ENCODE measurements around the gene RND2. TPM values are rescaled to one million over a fixed set of nuclear protein-coding genes. Genes with fewer than 3 reads are reported as not detected.
"Not testable (repeated sequence)": the region's sequence is repeated elsewhere in the genome, so short reads cannot be mapped to it uniquely, and the experiment has no call there.

The RND2 gene
- 1 to 10 TPM; 1.6 to 2.2 (median 1.9) TPM for polyA plus RNA-seq (ENCODE audit: insufficient read depth in 1 of 5, insufficient read length in 5 of 5, low replicate concordance in 1 of 5)
- long read RNA-seq, donor 1: 0 reads
- long read RNA-seq, donor 2, full-length matches to known transcripts: 1 of 1 reads
- long read RNA-seq, donor 2, partial matches to known transcripts: 0 of 1 reads
- long read RNA-seq, donor 2, other reads (novel, unspliced or antisense): 0 of 1 reads
- long read RNA-seq, donor 3: 0 reads
- long read RNA-seq, donor 4, full-length matches to known transcripts: 1 of 1 reads
- long read RNA-seq, donor 4, partial matches to known transcripts: 0 of 1 reads
- long read RNA-seq, donor 4, other reads (novel, unspliced or antisense): 0 of 1 reads
- long read RNA-seq, donor 5: 0 reads
- long read RNA-seq, donor 6, full-length matches to known transcripts: 1 of 1 reads
- long read RNA-seq, donor 6, partial matches to known transcripts: 0 of 1 reads
- long read RNA-seq, donor 6, other reads (novel, unspliced or antisense): 0 of 1 reads
- long read RNA-seq, donor 7, full-length matches to known transcripts: 1 of 1 reads
- long read RNA-seq, donor 7, partial matches to known transcripts: 0 of 1 reads
- long read RNA-seq, donor 7, other reads (novel, unspliced or antisense): 0 of 1 reads
- long read RNA-seq, donor 8: 0 reads

GRCh38 chr17:43024407-43025289, at the start of gene RND2:
Gene RND2, plus strand, starts transcription at chr17:43025231. Its CDS starts 117 bp downstream, at chr17:43025348.
- peak; percentile 87 to 91 for DNase-seq

- DNase-seq: no peak
These were observed 49.8 kb upstream of the RND2 start for GRCh38 chr17:42975265-42975664.

DNA sequence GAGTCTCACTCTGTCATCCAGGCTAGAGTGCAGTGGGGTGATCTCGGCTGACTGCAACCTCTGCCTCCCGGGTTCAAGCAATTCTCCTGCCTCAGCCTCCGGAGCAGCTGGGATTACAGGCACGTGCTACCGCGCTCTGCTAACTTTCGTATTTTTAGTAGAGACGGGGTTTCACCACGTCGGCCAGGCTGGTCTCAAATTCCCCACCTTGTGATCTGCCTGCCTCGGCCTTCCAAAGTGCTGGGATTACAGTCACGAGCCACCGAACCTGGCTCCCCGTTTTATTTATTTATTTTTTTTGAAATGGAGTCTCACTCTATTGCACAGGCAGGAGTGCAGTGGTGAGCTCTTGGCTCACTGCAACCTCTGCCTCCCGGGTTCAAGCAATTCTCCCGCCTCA, 49.3 kb upstream of the RND2 start:
- DNase-seq: not testable (repeated sequence)

DNA sequence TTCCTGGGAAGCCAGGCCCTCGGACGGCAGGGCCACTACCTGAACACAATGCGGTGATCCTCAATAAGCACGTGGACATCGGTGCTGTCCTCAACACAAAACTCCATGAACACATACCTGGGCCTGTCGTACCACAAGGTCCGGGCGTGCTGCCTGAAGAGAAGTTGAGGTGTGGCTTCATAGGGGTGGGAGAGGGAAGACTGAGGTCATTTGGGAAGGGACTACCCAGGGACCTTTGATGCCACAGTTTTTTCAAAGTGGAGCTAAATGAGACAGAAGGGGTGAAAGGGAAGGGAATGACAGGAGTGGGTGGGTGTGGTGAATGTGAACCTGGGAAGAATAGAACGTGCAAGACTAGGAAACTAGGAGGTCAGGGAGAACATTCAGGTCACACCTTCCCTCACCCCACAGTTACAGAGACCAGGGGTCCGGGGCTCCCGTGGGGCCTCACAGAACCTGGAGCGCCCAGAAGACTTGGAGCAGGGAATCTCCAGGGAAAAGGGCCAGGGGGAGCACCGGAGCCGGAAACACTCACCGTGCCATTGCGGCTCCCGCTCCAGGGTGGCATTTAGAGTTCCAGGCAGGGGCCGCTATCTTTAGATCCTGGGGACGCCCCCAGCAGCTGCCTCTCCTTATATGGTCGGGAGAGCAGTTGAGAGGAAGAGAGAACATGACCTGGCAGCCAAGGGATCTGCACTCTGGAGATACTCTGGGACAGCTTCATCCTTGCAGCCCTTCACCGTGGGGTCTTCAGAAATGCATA, 45.3 kb upstream of the RND2 start, which contains the start of gene PTGES3L:
Gene PTGES3L, minus strand, starts transcription at position 570 of the 763 bp plus-strand sequence. Its CDS starts 27 bp downstream, at position 543.
- DNase-seq: peak in 1 of 2 donors; percentile 38

DNA sequence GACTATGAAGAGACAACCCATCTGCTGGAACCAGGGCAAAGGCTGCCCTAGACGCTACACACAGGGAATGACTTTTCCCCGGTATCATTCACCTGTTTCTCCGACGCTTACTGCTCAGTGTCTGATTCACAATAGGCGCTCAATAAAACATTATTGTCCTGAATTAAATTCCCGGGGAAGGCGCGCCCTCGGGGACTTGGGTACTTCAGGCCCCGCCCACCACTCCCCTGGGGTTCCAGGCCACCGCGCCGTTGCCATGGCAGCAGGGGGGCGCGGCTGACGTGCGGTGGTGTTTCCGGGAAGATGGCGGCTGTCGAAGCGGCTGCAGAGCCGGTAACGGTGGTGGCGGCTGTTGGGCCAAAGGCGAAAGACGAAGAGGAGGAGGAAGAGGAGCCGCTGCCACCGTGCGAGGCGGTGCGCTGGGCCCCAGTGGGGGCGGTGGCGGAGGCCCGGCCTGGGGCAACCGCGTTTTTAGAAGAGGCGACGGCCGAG, 44.7 kb upstream of the RND2 start, which contains the start of gene RUNDC1:
Gene RUNDC1, plus strand, starts transcription at position 292 of the 492 bp plus-strand sequence. Its CDS starts 12 bp downstream, at position 304.
- DNase-seq: peak; percentile 86 to 90

DNA sequence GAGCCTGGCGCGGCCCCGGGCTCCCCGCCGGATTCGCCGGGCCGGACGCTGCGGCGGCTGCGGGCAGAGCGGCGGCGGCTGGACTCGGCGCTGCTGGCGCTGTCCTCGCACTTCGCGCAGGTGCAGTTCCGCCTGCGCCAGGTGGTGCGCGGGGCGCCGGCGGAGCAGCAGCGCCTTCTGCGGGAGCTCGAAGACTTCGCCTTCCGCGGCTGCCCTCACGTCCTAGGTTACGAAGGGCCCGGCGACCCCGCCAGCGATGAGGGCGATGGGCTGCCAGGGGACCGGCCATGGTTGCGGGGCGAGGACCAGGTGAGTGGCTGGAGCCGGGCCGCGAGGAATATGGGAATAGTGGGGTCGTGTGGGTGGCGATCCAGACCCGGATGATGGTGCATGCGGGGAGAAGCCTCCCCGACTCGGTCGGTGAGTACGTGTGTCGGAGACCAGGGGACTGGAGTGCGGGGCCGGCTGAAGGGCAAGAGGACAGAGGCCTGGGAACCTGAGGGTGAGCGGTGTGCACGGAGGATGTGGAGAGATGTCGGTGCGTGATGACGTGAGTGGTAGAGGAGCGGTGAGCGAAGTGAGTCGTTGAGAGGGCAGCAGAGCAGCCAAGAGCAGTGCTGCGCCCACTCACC, 44.1 kb upstream of the RND2 start:
- peak in 1 of 2 donors; percentile 27 for DNase-seq

GRCh38 chr17:42982266-42982665, 42.8 kb upstream of the RND2 start:
- DNase-seq: no peak

DNA sequence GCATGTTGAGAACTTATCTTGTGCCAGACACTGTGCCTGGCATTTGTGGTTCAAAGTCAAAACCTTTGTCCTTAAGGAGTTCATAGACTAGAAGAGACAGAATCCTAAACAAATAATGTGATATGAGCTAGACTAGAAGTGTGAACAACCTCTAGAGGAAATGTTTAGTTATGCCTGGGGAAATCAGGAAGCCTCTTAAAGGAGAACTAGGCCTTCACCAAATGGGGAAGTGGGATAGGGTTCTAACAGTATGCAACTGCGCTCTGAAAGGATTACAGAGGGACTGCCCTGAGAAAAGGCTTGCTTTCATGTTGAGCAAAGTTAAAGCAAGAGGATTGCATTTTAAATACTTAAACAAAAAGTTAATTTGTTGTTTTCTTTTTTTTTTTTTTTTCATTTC, 39.8 kb upstream of the RND2 start:
- DNase-seq: no peak

- no peak for DNase-seq
These were observed 35.9 kb upstream of the RND2 start for GRCh38 chr17:42989141-42989540.

DNA sequence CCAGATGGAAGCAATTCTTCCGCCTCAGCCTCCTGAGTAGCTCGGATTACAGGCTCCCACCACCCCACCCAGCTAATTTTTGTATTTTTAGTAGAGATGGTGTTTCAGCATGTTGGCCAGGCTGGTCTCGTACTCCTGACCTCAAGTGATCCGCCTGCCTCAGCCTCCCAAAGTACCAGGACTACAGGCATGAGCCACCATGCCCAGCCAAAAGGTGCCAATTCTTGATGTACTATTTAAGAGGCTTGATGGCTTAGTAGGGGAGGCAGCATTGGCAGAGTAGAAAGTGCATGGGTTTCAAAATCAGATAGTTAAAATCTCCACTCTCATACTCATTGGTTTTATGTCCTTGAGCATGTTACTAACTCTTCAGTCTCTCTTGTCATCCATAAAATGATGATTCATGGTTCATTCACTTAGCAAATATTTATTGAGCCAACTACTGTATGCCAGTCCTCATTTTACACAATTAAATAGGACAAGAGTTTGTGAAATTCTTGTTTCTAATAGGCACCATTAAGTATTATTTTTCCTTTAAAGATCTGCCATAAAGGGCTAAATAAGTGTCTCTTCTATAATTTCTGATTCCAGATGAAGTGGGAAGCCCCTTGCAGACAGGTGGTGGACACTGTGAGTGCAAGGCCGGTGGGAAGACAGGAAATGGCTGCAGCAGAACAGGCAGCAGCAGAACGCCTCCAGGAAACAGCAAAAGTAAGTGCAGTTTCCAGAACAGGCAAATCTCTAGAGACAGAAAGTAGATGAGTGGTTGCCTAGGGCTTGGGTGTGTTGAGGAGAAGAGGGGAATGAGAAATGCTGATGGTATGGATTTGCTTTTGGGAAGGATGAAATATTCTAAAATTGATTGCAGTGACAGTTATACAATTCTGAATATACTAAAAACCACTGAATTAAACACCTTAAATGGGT, 35.0 kb upstream of the RND2 start:
- DNase-seq: no peak

DNA sequence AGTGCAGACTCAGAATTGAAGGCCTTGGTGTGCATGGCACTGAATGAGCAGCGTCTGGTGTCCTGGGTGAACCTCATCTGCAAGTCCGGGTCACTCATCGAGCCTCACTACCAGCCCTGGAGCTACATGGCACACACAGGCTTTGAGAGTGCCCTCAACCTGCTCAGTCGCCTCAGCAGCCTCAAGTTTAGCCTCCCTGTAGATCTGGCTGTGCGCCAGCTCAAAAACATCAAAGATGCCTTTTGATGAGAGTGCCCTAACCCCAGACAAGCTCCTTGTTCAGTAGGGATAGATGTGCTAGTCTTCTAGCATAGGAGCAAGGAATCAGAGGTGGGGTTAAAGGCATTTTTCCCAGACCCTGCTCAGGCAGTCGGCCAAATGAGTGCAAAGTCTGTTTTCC, 33.6 kb upstream of the RND2 start:
- no peak for DNase-seq

DNA sequence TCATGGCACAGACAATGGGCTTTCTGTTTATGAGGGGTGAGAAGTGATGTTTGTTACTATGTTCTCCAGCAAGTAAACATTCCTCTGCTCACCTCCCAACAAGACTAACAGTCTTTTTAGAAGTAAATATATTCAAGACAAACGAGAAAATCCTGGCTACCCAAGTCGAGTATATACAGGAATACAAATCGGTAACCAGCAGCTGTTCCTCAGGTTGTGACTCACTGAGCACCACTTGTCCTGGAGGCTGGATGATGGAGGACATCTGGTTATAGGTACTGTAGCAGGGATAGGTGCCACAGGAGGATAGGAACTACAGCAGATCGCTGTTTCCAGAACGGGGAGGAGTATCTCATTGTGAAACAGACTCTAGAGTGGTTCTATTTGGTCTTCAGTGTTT, 32.2 kb upstream of the RND2 start:
- DNase-seq: no peak

DNA sequence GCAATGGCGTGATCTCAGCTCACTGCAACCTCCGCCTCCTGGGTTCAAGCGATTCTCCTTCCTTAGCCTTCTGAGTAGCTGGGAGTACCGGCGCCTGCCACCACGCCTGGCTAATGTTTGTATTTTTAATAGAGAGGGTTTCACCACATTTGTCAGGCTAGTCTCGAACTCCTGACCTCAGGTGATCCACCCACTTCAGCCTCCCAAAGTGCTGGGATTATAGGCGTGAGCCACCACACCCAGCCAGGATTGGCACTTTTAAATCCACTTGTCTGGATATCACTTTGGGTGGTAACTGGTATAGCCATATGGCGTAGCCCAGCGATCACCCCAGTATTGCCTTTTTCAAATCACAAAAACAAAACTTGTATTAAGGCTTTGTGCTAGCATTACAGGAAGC, 31.1 kb upstream of the RND2 start:
- DNase-seq: not testable (repeated sequence)

DNA sequence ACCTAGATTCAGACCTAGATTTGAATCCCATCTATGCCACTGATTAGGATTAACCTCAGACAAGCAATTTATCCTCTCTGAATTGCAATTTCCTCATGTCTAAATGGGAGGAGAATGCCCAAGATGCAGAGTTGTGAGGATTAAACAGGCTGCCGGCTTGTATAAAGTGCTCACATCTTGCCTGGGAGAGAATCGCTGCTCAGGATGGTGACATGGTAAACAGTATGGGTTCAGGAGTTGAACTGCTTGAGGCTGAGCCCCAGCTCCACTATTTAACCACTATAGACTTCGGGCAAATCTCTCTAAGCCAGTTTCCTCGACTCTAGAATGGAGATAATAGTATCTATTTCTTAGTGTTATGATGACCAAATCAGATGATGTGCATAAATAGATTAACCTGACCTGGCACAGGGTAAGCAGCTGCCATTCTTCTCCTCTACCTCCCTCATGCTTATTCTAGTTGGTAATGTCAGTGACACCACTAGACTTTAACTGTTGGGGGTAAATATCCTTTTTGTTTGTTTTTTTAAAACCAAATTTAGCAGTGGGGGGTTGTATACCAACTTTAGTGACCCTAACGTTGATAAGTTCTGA, 27.5 kb upstream of the RND2 start:
- DNase-seq: no peak

DNA sequence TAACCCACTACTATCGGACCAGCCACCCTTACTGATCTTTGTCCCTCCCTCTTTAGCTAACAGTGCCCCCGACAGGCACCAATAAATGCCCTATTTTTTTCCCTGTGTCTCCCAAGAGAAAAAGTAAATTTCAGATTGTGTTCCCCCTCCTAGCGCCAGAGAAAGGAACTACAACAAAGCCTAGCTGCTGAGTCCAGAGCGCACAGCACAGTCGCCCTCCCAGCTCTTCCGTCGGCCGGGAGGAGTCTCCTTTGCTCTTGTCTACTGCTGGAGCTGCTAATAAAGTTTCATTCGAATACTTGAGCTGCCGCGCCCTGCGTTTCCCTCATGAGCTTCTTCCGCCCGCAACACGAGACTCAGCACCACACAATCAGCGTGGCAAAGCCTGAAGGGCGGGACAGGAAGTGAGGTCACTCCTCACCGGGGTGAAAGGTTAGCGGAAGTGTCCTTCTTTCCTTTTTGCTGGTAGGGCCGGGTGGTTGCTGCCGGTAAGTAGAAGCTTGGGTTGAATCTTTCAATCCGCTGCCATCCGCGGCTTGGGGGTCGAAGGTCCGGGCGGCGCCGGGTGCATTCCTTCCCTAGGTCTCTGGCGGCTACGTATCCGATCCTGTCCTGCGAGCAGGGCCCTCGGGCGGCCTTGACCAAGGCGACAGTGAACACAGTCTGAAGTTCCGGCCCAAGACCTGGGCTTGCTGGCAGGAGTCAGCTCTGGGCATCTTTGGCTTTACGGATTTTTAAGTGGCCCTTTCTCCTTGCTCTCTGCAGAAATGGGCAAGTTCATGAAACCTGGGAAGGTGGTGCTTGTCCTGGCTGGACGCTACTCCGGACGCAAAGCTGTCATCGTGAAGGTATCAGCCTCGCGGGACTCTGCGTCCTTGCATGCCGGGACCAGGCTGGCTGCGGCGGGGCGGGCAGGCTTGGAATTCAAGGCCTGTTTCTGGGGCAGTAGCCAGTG, 26.8 kb upstream of the RND2 start, which contains the start of gene RPL27:
Gene RPL27, plus strand, starts transcription at position 436 of the 955 bp plus-strand sequence. Its CDS starts 332 bp downstream, at position 768.
- peak; percentile 99 to 100 for DNase-seq

GRCh38 chr17:42999003-42999525, 26.0 kb upstream of the RND2 start:
- DNase-seq: no peak

GRCh38 chr17:43000894-43001293, 24.1 kb upstream of the RND2 start:
- DNase-seq: not testable (repeated sequence)
